ENCODE measurements around the gene BCAS3.

BCAS3 gene

DNA sequence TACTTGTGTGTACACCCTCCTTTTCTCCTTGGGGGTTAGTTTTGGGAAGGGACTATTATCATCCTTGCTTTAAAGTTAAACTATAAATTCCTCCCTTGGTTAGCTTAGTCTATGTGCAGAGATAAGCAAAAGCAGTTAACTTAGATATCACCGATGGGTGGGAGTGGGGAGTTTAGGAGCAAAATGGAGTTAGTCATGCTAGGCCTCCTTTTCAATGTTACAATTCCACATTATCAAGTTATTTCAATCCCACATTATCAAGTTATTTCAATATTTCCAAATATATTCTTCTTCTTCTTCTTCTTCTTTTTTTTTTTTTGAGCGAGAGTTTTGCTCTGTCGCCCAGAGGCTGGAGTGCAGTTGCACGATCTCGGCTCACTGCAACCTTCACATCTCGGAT, 1.7 kb upstream of the BCAS3 start:
- H3K27ac ChIP-seq: no peak overlapping the region
- TF ChIP-seq CTCF (conservative IDR thresholded peaks at IDR 0.05) (no peak), ZFX (IDR thresholded peaks at IDR 0.05) (no peak)

DNA sequence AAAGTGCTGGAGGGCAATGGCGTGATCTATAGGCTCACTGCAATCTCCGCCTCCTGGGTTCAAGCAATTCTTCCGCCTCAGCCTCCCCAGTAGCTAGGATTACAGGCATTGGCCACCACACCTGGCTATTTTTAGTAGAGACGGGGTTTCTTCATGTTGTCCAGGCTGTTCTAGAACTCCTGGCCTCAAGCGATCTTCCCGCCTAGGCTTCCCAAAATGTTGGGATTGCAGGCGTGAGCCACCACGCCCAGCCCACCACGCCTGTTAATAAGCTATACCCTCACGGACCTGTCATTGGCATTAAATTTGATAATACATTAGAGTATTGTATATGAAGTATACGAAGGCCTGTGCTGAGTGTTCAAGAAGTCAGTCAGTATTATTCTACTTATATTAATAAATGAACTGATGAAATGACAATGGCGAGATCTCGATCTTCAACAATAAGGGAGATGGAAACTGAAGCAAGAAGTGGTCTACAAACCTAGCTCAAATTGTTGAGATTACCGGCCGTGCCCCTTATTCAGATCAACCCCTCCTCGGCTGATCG, 818 bp upstream of the BCAS3 start:
- H3K27ac ChIP-seq: peak overlapping the region; percentile 54
- no peak for TF ChIP-seq CTCF (conservative IDR thresholded peaks at IDR 0.05)
- no peak for TF ChIP-seq ZFX (IDR thresholded peaks at IDR 0.05)

DNA sequence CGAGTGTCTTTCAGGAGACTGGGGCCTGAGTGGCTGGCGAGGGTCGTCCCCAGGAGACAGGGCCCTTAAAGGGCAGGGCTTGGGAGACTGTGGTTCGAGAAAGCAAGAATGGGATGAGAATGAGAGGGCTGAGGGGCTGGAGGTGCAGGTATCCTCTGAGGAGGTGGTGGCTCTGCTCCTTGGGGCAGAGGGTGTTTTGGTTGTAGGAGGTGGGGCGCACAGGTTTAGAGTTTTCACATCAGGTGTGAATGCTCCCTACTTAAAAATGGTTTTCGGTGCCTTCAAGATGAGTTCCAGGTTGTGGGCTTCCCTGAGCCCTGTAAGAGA, 430 bp downstream of the BCAS3 start:
- TF ChIP-seq CTCF (conservative IDR thresholded peaks at IDR 0.05) (no peak), ZFX (IDR thresholded peaks at IDR 0.05) (no peak)
- peak overlapping the region; percentile 54 for H3K27ac ChIP-seq

- TF ChIP-seq CTCF (conservative IDR thresholded peaks at IDR 0.05) (no peak), ZFX (IDR thresholded peaks at IDR 0.05) (no peak)
- H3K27ac ChIP-seq: no peak overlapping the region
These were observed 1.6 kb downstream of the BCAS3 start for GRCh38 chr17:60679287-60679686.

DNA sequence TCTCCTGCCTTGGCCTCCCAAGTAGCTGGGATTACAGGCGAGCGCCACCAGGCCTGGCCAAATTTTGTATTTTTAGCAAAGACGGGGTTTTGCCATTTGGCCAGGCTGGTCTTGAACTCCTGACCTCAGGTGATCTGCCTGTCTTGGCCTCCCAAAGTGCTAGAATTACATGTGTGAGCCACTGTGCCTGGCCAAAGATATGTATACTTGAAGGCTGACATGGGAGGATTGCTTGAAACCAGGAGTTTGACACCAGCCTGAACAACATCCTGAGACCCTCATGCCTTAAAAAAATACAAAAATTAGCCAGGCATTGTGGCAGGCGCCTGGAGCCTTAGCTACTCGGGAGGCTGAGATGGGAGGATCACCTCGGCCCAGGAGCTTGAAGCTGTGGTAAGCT, 3.1 kb downstream of the BCAS3 start:
- TF ChIP-seq ZFX (IDR thresholded peaks at IDR 0.05): no peak
- no peak for TF ChIP-seq CTCF (conservative IDR thresholded peaks at IDR 0.05)
- no peak overlapping the region for H3K27ac ChIP-seq

DNA sequence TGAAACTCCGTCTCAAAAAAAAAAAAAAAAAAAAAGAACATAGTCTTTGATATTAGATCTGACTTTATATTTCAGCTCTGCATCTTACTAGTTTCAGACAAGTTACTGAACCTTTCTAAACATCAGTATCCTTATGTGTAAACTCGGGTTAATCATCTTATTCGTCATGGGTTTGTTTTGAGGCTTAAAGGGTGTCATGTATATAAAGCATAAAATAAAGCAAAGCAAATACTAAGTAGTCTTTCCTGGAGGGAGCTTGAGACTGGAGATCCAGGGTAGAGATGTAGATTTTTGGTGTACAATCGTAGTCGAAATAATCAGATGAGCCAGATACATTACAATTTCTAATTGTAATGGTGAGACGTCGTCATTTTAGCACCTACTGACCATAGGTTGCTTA, 7.8 kb downstream of the BCAS3 start:
- TF ChIP-seq ZFX (IDR thresholded peaks at IDR 0.05) (no peak), CTCF (conservative IDR thresholded peaks at IDR 0.05) (no peak)
- H3K27ac ChIP-seq: no peak overlapping the region

DNA sequence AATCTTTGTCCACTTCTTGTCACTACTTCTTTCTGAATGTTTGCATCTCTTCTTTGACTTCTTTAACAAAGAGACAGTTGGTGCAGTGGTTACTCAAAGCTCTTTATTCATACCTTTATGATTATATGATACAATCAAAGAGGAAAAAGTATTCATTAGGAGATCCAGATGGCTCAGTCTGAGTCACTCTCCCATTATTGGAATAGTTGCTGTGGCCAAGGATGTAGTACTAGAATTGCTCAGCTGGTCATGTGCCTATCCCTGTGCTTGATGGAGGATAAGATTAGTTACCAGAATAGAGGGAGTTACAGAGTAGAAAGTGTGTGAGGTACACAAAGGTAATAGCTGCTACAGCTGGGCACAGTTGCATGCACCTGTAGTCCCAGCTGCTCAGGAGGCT, 18.3 kb downstream of the BCAS3 start:
- TF ChIP-seq CTCF (conservative IDR thresholded peaks at IDR 0.05): no peak
- TF ChIP-seq ZFX (IDR thresholded peaks at IDR 0.05): no peak
- no peak overlapping the region for H3K27ac ChIP-seq

All from C4-2B (cell line).